ENCODE results near the gene LAMA3. TPM values are rescaled to one million over a fixed set of nuclear protein-coding genes. Genes with fewer than 3 reads are reported as not detected.

The LAMA3 gene
- total RNA-seq, 4 donors from 2014 or later: 16.9 to 57.5 (median 48.3) TPM

DNA sequence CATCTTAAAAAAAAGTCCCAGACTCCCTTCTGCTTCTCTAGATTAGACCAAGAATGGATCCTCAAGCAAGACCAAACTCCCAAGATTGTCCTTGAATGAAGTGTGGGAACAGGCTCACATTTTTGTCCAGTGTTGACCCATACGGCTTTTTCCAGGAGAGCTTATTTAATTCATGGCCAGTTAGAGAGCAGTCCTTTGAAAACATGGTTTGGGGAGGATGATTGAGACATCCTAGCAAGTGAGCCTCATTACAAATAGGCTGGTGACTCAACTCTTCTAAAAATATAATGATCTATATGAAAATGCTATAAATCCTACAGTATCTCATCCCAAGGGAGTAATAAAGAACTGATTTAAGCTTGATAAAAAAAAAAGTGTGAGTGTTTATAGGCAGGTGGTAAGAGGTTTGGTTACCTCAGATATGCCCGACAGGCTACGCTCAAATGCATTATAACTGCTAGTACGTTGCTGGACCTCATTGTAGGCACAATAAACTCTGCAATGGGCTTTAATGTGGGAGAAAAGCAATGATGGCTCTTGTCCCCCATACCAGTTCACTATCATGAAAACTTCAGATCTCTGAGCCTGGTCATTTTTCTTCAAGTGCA is 43.6 kb upstream of the LAMA3 start:
- TF ChIP-seq, protein P1, sequence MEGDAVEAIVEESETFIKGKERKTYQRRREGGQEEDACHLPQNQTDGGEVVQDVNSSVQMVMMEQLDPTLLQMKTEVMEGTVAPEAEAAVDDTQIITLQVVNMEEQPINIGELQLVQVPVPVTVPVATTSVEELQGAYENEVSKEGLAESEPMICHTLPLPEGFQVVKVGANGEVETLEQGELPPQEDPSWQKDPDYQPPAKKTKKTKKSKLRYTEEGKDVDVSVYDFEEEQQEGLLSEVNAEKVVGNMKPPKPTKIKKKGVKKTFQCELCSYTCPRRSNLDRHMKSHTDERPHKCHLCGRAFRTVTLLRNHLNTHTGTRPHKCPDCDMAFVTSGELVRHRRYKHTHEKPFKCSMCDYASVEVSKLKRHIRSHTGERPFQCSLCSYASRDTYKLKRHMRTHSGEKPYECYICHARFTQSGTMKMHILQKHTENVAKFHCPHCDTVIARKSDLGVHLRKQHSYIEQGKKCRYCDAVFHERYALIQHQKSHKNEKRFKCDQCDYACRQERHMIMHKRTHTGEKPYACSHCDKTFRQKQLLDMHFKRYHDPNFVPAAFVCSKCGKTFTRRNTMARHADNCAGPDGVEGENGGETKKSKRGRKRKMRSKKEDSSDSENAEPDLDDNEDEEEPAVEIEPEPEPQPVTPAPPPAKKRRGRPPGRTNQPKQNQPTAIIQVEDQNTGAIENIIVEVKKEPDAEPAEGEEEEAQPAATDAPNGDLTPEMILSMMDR (IDR thresholded peaks at IDR 0.05): no peak
- no peak for ATAC-seq (ENCODE audit: low FRiP score)
- DNase-seq (ENCODE audit: low spot score): no peak

DNA sequence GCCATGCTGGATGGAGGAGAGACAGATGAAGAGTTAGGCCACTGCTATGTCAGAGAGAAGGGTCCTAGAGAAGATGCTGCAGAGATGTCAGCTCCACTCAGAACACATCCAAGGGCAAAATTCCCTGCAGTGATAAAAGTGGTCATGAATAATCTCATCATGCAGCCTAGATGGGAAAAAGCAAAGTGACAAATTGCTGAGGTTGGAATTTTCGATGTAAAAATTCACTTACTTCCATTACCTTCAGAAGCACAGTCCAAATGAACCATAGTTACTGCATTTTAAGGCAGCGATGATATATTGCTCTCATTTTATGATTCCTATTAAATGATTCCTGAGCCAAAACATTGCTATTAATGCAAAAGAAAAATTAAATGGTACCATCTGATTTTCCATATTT is 43.0 kb upstream of the LAMA3 start:
- TF ChIP-seq, protein P1 (IDR thresholded peaks at IDR 0.05): no peak
- DNase-seq (ENCODE audit: low spot score) (no peak), ATAC-seq (ENCODE audit: low FRiP score) (no peak)

DNA sequence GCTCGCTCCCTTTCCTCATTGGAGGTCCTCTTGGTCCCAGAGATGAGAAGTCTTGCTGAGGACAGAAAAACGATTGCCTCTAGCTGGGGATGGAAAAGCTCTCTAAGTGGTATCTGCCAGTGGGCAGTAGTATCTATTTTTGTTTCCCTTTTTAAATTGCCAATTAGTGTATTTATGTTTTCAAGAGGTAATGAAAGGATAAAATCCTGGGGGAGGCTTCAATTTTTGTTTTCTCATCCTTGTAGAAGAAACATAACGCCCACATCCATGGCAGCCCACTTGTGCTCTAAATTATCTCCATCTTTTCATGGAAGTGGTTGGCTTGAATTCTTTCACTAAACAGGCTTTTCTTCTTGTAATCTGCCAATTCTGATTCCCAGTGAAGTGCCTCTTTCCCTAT is 40.8 kb upstream of the LAMA3 start:
- DNase-seq (ENCODE audit: low spot score): no peak
- TF ChIP-seq, protein P1 (IDR thresholded peaks at IDR 0.05): no peak
- ATAC-seq (ENCODE audit: low FRiP score): no peak

DNA sequence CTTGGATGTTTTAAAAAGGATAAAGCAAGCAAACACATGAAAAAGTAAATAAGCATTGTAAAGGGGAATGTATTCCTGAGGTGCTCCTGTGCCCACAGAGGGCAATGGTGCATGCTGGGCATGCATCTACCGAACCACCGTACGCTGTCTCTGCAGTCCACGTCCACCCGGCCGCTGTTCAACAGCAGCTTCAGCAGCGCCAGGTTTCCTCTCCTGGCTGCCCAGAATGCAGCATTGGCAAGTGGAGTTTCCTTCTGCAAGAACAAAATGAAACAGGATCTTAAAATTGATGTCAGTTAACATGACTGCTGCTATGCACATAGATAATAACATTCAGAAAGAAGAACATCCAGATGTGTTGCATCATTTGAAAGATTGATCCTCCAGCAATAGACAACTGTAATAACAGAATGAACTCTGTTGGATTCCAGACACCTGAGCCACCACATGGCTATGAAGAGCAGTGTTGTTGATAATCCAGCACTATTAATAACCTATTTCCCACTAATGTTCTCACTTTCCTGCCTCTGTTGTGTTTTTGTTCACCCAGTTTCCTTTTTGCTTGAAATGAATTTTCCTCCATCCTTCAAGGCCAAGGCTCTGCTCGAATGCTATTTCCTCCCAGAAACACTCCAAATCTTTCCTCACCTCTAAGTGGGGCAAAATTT is 40.2 kb upstream of the LAMA3 start:
- DNase-seq (ENCODE audit: low spot score) (no peak), ATAC-seq (ENCODE audit: low FRiP score) (no peak)
- TF ChIP-seq, protein P1 (IDR thresholded peaks at IDR 0.05): no peak

DNA sequence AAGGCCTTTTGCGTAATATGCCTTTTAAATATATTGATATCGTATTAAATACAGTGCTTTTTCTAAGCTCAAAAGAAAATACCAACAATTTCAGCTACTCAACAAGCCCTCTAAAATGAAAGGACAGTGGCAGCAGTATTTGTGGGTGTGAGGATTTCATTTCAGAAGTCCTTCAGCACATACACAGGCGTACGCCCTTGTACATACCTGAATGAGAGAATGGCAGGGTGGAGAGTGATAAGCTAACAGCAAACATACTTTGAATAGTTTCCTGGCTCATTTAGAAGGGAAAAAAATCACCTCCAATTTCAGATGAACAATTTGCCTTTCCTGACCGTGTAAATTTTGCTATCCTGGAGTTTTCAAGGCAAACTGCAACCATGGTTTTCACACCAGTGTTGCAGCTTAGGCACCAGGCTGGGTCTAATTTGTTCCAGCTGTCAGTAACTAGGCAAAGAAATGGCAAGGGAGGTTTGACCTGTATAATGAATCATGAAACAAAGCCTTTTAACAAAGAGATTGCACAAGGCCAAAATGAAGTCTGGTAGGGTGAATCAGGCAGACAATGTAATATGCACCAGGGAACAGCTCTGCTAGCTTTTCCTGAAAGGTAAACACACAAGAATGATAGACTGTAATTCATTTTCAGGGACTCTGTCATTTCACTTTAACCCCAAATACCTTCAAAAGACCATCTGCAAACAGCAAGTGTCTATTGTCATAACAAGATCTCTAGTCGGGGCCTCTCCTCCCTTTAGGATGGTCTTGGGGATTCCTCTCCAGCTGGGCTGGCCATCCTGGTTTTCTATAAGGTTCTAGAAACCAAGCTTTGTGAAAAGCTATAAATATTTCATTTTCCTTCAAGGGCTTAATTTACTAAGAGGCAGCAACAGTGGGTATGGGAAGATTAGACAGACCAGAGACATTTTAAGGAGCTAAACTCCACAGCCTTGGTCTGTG is 38.0 kb upstream of the LAMA3 start:
- ATAC-seq (ENCODE audit: low FRiP score) (no peak), DNase-seq (ENCODE audit: low spot score) (no peak)
- TF ChIP-seq, protein P1 (IDR thresholded peaks at IDR 0.05): no peak

DNA sequence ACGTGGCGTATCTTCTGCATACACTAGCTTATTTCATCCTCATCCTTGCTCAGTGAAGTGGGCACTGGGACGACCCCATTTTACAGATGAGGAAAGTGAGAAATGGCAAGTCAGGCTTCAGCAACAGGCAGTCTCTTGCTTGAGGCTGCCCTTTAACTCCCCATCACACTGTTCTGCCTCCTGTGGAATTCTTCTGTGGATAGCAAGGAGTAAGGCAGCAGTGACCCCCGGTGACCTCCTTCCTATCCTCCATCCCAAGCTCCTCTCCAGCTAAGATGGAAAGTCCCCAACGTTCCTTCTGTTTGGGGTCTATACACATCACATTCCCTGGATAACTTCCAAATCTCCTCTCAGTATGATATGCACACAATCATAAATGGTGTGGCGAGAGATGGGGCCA is 37.0 kb upstream of the LAMA3 start:
- TF ChIP-seq, protein P1 (IDR thresholded peaks at IDR 0.05): no peak
- ATAC-seq (ENCODE audit: low FRiP score): no peak

More for the DNA sequence above, 37.0 kb upstream of the LAMA3 start:
- DNase-seq (ENCODE audit: low spot score): no peak

Data from omental fat pad (tissue), 4 donors.